GM12801 (cell line): ENCODE data around the gene UGCG.

ENCODE experiments used
- TF ChIP-seq, protein P1 (sequence below): IDR thresholded peaks from one replicate; pipeline ENCODE4 v1.5.1; 2011; ENCODE audit warnings: control low read depth; ENCODE audit not compliant: insufficient read length; ENCODE audit errors: extremely low read depth

UGCG gene

DNA sequence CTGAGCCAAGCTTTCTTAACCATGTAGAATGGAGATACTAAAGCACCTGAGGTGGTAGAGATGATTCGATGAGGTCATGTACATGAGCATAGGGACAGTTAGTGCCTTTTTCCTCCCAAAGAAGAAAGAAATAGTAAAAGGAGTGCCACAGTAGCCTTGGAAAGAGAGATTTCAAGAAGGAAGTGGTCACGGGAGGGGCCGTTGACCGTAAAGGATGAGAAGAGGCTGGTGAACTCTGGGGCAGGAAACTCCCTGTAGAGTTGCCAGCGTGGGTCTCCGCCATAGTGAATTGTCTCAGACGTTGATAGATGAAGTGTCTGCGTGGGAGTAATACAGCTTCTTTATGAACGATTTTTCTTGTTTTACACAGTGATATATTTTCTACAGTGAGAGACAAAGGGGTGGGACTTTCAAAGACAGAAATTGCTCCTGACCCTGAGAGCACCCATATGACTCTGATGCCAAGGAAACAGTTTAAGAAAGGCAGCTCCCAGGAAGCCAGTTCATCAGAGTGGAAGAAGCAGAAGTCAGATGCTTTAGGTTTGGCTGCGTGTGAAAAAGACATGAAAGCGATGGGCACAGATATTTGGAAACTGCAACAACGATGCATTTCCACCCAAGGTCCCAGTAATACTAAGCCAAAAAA lies 41.3 kb downstream of the UGCG start:
- TF ChIP-seq, protein P1, sequence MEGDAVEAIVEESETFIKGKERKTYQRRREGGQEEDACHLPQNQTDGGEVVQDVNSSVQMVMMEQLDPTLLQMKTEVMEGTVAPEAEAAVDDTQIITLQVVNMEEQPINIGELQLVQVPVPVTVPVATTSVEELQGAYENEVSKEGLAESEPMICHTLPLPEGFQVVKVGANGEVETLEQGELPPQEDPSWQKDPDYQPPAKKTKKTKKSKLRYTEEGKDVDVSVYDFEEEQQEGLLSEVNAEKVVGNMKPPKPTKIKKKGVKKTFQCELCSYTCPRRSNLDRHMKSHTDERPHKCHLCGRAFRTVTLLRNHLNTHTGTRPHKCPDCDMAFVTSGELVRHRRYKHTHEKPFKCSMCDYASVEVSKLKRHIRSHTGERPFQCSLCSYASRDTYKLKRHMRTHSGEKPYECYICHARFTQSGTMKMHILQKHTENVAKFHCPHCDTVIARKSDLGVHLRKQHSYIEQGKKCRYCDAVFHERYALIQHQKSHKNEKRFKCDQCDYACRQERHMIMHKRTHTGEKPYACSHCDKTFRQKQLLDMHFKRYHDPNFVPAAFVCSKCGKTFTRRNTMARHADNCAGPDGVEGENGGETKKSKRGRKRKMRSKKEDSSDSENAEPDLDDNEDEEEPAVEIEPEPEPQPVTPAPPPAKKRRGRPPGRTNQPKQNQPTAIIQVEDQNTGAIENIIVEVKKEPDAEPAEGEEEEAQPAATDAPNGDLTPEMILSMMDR: no peak

DNA sequence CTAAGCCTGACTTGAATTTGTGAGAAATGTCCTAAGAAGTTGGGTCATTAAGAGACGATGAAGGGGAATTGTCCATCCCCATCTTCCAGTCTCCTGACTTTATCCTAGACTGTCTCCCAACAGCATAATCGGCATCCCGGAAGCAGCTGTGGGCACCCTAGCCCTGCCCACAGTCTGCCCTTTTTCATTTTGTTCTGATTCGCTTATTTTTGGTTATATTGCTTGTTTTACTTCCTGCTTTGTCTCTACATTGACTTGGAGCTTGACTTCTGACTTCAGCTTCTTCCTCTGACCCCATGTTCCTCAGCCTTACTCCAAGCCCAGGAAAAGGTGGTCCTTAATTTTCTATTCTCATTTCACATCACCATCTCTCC lies 41.8 kb downstream of the UGCG start:
- TF ChIP-seq, protein P1: no peak

DNA sequence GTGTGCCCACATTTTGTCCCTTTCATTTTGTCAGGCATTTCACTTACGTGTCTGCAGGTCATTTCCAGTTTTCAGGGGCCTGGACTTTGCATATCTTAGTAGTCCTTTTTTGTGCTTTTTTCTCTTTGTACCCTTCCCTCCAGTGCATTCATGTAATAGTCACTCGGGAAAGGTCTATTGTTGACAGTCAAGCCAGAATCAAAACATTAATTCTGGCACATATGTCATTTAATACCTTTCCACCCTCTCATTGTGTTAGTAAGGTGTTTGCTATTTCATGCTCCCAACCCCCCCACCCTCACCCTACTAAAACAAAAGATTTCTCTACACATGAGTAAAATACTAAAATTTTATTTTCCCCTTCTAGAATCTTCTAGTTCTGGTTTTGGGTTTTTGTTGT lies 42.7 kb downstream of the UGCG start:
- TF ChIP-seq, protein P1: no peak

DNA sequence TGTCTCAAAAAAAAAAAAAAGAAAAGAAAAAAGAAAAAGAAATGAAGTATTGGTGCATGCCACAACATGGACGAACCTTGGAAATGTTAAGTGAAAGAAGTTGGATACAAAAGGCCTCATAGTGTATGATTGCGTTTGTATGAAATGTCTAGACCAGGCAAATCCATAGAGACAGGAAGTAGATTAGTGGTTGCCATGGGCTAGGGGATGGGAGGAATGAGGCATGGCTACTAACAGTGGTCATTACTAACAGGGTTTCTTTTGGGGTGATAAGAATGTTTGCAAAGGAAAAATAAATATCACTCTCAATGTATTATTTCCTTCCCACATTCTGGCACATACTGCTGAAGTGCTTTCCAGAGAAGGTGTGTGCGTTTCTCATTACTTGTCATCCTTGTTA lies 44.1 kb downstream of the UGCG start:
- TF ChIP-seq, protein P1: no peak

DNA sequence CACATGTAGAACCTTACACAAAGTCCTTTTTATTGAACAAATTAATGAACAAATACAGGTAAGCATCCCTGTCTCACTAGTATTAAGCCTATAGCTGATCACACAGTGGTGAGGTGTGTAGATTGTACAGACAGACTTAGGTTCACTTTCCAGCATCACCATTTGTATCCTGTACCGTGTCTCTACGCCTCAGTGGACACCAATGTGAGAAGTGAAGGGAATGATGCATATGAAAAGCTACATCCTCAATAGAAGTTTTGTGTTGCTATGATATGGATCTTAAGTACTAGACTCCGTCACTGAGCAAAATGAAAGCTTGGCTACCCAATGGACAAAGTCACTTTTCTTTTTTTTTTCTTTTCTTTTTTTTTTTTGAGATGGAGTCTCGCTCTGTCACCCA lies 46.6 kb downstream of the UGCG start:
- TF ChIP-seq, protein P1: no peak

DNA sequence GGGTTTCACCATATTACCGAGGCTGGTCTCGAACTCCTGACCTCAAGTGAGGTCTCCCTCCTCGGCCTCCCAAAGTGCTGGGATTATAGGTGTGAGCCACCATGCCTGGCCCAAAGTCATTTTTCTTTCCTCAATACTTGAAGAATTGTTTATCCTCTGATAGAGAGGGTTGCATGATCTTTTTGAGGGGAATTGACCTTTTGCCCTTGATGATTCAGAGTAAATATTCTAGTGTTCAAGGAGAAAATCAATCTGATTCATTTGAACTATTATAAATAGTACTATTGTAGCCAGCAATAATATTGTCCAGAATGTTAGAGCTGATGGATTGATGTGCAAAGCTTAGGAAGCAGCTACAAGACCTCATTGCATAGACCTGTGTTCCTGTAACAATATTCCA lies 47.1 kb downstream of the UGCG start:
- TF ChIP-seq, protein P1: no peak

DNA sequence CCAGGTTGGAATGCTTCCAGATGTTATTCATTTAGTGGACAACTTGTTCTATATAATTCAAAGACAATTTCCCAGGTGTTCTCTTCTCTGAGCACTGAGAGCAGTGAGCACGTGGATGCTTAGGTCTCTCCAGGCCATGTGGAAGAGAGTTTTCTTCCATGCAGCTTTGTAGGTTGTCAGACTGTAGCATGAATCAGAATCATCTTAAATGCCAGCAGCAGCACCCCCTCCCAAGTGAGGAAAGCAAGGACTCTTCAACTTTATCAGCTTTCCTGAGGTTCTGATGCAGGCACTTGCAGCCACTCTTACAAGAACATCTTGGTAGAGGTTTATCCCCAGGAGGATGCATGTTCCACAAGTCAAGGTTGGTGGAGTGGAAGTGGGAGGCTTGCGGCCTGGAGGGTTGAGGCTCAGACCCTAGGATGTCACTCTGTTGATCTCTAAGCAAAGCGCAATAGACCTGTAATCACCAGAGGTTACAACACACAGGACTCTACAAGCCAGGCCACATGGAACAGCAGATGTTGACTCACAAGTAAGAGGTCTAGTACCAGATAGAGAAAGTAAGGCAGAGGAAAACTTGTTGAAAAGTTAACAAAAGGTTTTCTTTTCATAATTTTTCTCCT lies 47.7 kb downstream of the UGCG start:
- TF ChIP-seq, protein P1: no peak
